HepG2 (cell line): Measurements from ENCODE around the gene KCNMB2. TPM values are rescaled to one million over a fixed set of nuclear protein-coding genes. Genes with fewer than 3 reads are reported as not detected.

Experiments
- ATAC-seq: fragments of 200-7000 bp; cut with Tn5 transposase; 3 replicates; pipeline ENCODE4 v1.9.1; 2020; ENCODE audit warnings: mild to moderate bottlenecking, moderate library complexity
- BruUV-seq: library from RNA; stranded (reverse); fragments of 400-500 nt; replicated peaks from 2 replicates; lab custom pipeline; 2021; lab: Mats Ljungman, UMichigan
- CTCF ChIA-PET: fragments of 300-600 bp; formaldehyde crosslinking; extraction: SDS; loops from one replicate; lab custom pipeline; 2021; ENCODE audit warnings: low total read pairs, inconsistent platforms, low intra/inter-chr PET ratio; lab: Yijun Ruan, JAX
- POLR2A ChIA-PET: fragments of 350-600 bp; sonication (Branson Sonifier 250); formaldehyde crosslinking; loops from one replicate; lab custom pipeline; 2020; ENCODE audit warnings: antibody characterized with exemption, inconsistent platforms; lab: Yijun Ruan, JAX
- DNase-seq: peaks from one replicate; pipeline ENCODE4 v3.0.0-alpha.2; 2015; ENCODE audit warnings: low spot score
- FAIRE-seq: peaks from 3 replicates; lab custom pipeline; 2011; peaks lifted over from hg19 to GRCh38; lab: Jason Lieb, UNC
- H2AFZ ChIP-seq: one replicate; pipeline ENCODE4 v1.6.1; 2011; ENCODE audit warnings: low read length, inconsistent platforms
- H3K27ac ChIP-seq: fragments of 300-600 bp; 3 replicates; pipeline ENCODE4 v1.8.0; 2011; ENCODE audit warnings: mixed run types, mild to moderate bottlenecking, mixed read lengths, low read length, inconsistent platforms; ENCODE audit not compliant: insufficient read depth; ENCODE audit errors: extremely low read length
- H3K27me3 ChIP-seq, 2 experiments: fragments of 200-600 bp in 1 of 2; 2 replicates in 1 of 2; 3 replicates in 1 of 2; pipeline versions ENCODE4 v1.6.0 to v1.8.0; 2011; ENCODE audit warnings: low read length in 2 of 2, mild to moderate bottlenecking in 2 of 2, moderate library complexity in 2 of 2, inconsistent platforms in 1 of 2; ENCODE audit not compliant: insufficient read depth in 2 of 2, control insufficient read depth in 1 of 2
- H3K36me3 ChIP-seq, 2 experiments: fragments of 200-600 bp in 1 of 2; replicated peaks in 1 of 2; 2 replicates in 1 of 2; 3 replicates in 1 of 2; pipeline versions ENCODE4 v1.5.1 to v1.8.0; 2011; ENCODE audit warnings: low read length in 2 of 2, inconsistent platforms in 1 of 2; ENCODE audit not compliant: insufficient read depth in 2 of 2, control insufficient read depth in 1 of 2
- H3K4me1 ChIP-seq: 2 replicates; pipeline ENCODE4 v1.5.1; 2012; ENCODE audit warnings: low read length, inconsistent platforms; ENCODE audit not compliant: insufficient read depth
- H3K4me2 ChIP-seq: 2 replicates; pipeline ENCODE4 v1.6.0; 2011; ENCODE audit warnings: low read depth, low read length, inconsistent platforms
- H3K4me3 ChIP-seq, 3 experiments: fragments of 200-600 bp in 1 of 3; sonication (generic), shearing (Covaris generic) in 1 of 3; replicated peaks in 1 of 3; 2 replicates each; pipeline ENCODE4 v1.5.1; 2011 to 2016; ENCODE audit warnings: low read length in 3 of 3, inconsistent platforms in 2 of 3, low read depth in 2 of 3, mild to moderate bottlenecking in 2 of 3, control low read depth in 1 of 3, mixed read lengths in 1 of 3; ENCODE audit not compliant: insufficient read depth in 1 of 3
- H3K79me2 ChIP-seq: one replicate; pipeline ENCODE4 v1.6.1; 2011; ENCODE audit warnings: low read length, inconsistent platforms; ENCODE audit not compliant: insufficient read depth
- H3K9ac ChIP-seq: 2 replicates; pipeline ENCODE4 v1.6.0; 2011; ENCODE audit warnings: mild to moderate bottlenecking, low read depth, low read length, inconsistent platforms; ENCODE audit not compliant: insufficient read depth
- H3K9me3 ChIP-seq: 2 replicates; pipeline ENCODE4 v1.5.1; 2012; ENCODE audit warnings: mild to moderate bottlenecking, low read length
- H4K20me1 ChIP-seq: 2 replicates; pipeline ENCODE4 v1.6.0; 2011; ENCODE audit warnings: inconsistent platforms, mild to moderate bottlenecking, low read length, moderate library complexity; ENCODE audit not compliant: insufficient read depth
- ASH2L ChIP-seq: fragments of 300-600, 200-600 bp; sonication (generic); IDR thresholded peaks from 2 replicates; pipeline ENCODE4 v1.7.0; 2017; ENCODE audit warnings: low read depth, mild to moderate bottlenecking, moderate library complexity, mixed read lengths, low read length; ENCODE audit not compliant: insufficient read length
- EHMT2 ChIP-seq: fragments of 200-600 bp; sonication (generic); IDR thresholded peaks from 2 replicates; pipeline ENCODE4 v1.7.0; 2017; ENCODE audit warnings: antibody characterized with exemption, low read depth, low read length, borderline replicate concordance
- KAT7 ChIP-seq: IDR thresholded peaks from 2 replicates; pipeline ENCODE4 v1.6.1; 2018; ENCODE audit warnings: borderline replicate concordance, missing compliant biosample characterization
- KLF6 ChIP-seq: IDR thresholded peaks from 2 replicates; pipeline ENCODE4 v1.8.0; 2016; ENCODE audit warnings: missing biosample characterization, missing genetic modification reagents
- MYC ChIP-seq: sonication (generic); formaldehyde crosslinking; IDR thresholded peaks from 2 replicates; pipeline ENCODE4 v1.9.0; 2021; ENCODE audit warnings: missing genetic modification reagents, borderline replicate concordance
- PCBP2 ChIP-seq: fragments of 200-400 bp; formaldehyde crosslinking; optimal IDR thresholded peaks from 2 replicates; pipeline ENCODE3; 2018; ENCODE audit warnings: low read length, low read depth; ENCODE audit not compliant: poor library complexity, severe bottlenecking
- REPIN1 ChIP-seq: sonication (generic); formaldehyde crosslinking; IDR thresholded peaks from 2 replicates; pipeline ENCODE4 v1.8.0; 2022; ENCODE audit warnings: missing genetic modification reagents, low read depth, mild to moderate bottlenecking, borderline replicate concordance
- ZFYVE20 ChIP-seq: sonication (generic); formaldehyde crosslinking; IDR thresholded peaks from 2 replicates; pipeline ENCODE4 v1.8.0; 2023; ENCODE audit warnings: low read depth, mild to moderate bottlenecking, moderate library complexity, missing genetic modification reagents, borderline replicate concordance
- ZNF225 ChIP-seq: sonication (generic); formaldehyde crosslinking; IDR thresholded peaks from 2 replicates; pipeline ENCODE4 v1.4.0; 2020; ENCODE audit warnings: mild to moderate bottlenecking, missing genetic modification reagents
- ZNF724P ChIP-seq: sonication (generic); formaldehyde crosslinking; IDR thresholded peaks from 2 replicates; pipeline ENCODE4 v1.8.0; 2022; ENCODE audit warnings: missing genetic modification reagents, borderline replicate concordance
- ZNF749 ChIP-seq: sonication (generic); formaldehyde crosslinking; IDR thresholded peaks from 2 replicates; pipeline ENCODE4 v1.8.0; 2022; ENCODE audit warnings: mild to moderate bottlenecking, missing genetic modification reagents, moderate library complexity, borderline replicate concordance
- ZSCAN30 ChIP-seq: sonication (generic); formaldehyde crosslinking; IDR thresholded peaks from 2 replicates; pipeline ENCODE4 v1.5.0; 2020; ENCODE audit warnings: mild to moderate bottlenecking, missing genetic modification reagents
- WGBS: methylation state at CpG from one replicate; pipeline ENCODE4 v1.1.6; 2017; ENCODE audit warnings: low lambda C conversion rate; 5-methylcytosine and 5-hydroxymethylcytosine counted together
- in situ Hi-C: cut with HindIII; loops from 2 replicates; pipeline ENCODE4 v1.10.0; 2017; ENCODE audit warnings: low pct_unique_long_range_greater_than_20kb; ENCODE audit not compliant: extremely low pct_ligation_motif_present
- intact Hi-C: fragments of 100-400 bp; cut with micrococcal nuclease; formaldehyde crosslinking; loops from one replicate; pipeline ENCODE4 v1.10.0; 2022; ENCODE audit not compliant: unreplicated experiment
- polyA plus RNA-seq, 8 experiments: library from polyadenylated mRNA; depleted of rRNA in 3 of 8; stranded (reverse) in 7 of 8; unstranded in 1 of 8; fragments of >200 nt; fragmentation: Illumina TruSeq in 4 of 8; extraction: Trizol in 4 of 8; gene quantifications; 2 replicates each; pipeline versions ENCODE4 v1.2.1 to v1.2.3, GENCODE V29; 2011 to 2016; ENCODE audit warnings: low read depth in 4 of 8, missing spikeins in 1 of 8, mixed read lengths in 1 of 8; ENCODE audit not compliant: insufficient read depth in 1 of 8
- total RNA-seq, 5 experiments: library from RNA; depleted of rRNA; stranded (reverse); fragments of >200 nt; fragmentation: Illumina TruSeq; extraction: Trizol; gene quantifications; 2 replicates each; pipeline ENCODE4 v1.2.3, GENCODE V29; 2016; ENCODE audit warnings: low read depth in 1 of 5
- TF ChIP-seq, protein P1 (sequence below): sonication (generic); formaldehyde crosslinking; IDR thresholded peaks from 2 replicates; pipeline ENCODE4 v1.8.0; 2022; ENCODE audit warnings: low read depth, missing genetic modification reagents
- TF ChIP-seq, protein P2 (sequence below): IDR thresholded peaks from 2 replicates; pipeline ENCODE4 v1.6.1; 2016; ENCODE audit warnings: low read depth, control low read depth
- TF ChIP-seq, protein P3 (sequence below): sonication (generic); formaldehyde crosslinking; IDR thresholded peaks from 2 replicates; pipeline ENCODE4 v1.8.0; 2022; ENCODE audit warnings: mild to moderate bottlenecking, missing genetic modification reagents, borderline replicate concordance

The KCNMB2 gene
- total and polyA plus RNA-seq, 2 of the 13 experiments (the other 11 are each of a cell fraction or from before 2014, with no cell fraction given) = not detected

DNA sequence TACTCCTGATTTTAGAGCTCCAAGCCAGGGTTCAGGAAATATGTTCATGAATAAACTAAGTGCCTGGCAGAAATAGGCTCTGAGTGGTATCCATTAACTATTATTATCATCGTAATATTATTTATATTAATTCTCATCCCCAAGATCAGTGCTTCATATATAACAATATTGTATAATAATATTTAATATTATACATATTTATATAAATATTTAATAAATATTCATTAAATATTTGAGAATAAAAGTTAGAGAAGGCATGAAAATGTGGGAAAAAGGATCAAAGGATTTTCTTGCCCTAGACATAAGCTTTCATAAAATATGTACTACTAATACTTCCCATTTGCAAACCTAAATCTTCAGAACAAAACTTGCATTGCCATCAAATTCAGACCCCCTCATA lies 338.9 kb downstream of the KCNMB2 start:
- H3K27me3 ChIP-seq = no peaks in the 10 kb centered on the region
- ChIA-PET CTCF (no interaction called here), POLR2A (no interaction called here)
- in situ Hi-C loops = no loop called here
- H3K9ac ChIP-seq = no peak overlapping the region
- no TSS peak for BruUV-seq
- no peak for FAIRE-seq
- WGBS = 0% methylated on average over 1 of the region's 1 CpG
- DNase-seq = no peak
- H3K4me1 ChIP-seq = no peaks in the 10 kb centered on the region
- H2AFZ ChIP-seq = no peak overlapping the region
- no peaks in the 10 kb centered on the region for H4K20me1 ChIP-seq
- H3K9me3 ChIP-seq = no peaks in the 10 kb centered on the region
- no peak overlapping the region for H3K4me2 ChIP-seq
- H3K27ac ChIP-seq = no peak overlapping the region
- no peak overlapping the region for H3K4me3 ChIP-seq
- TF ChIP-seq ZNF724P (CRISPR knock-in tag) (no peak), KAT7 (no peak), EHMT2 (no peak), REPIN1 (CRISPR knock-in tag) (no peak), ASH2L (no peak)
- TF ChIP-seq, protein P1, sequence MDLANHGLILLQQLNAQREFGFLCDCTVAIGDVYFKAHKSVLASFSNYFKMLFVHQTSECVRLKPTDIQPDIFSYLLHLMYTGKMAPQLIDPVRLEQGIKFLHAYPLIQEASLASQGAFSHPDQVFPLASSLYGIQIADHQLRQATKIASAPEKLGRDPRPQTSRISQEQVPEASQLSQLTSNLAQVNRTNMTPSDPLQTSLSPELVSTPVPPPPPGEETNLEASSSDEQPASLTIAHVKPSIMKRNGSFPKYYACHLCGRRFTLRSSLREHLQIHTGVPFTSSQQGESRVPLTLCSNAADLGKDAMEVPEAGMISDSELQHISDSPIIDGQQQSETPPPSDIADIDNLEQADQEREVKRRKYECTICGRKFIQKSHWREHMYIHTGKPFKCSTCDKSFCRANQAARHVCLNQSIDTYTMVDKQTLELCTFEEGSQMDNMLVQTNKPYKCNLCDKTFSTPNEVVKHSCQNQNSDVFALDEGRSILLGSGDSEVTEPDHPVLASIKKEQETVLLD (CRISPR knock-in tag) = no peak
- TF ChIP-seq, all 625 proteins: peak for 0
- no peaks in the 10 kb centered on the region for H3K36me3 ChIP-seq
- no peak for ATAC-seq
- intact Hi-C loops = no loop called here
- H3K79me2 ChIP-seq = no peaks in the 10 kb centered on the region

DNA sequence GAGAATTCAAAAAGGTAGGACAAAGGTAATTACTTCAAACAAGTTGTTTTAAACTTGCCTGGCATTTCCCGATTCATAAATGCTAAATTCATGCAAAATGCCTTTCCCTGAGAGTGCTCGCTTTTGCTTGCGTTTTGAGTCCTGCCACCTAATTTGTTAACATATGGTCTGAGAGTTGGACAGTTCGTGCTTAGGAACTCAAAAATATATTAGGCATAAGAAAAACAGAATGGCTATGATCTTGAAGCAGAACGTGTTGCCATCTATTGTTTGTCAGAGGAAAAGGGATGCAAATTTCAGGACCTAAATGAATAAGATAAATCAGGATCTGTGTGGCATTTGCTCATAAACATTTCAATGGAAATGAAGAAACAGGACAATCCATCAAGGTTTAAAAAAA lies 339.6 kb downstream of the KCNMB2 start:
- H3K36me3 ChIP-seq = no peaks in the 10 kb centered on the region
- H3K79me2 ChIP-seq = no peaks in the 10 kb centered on the region
- CTCF ChIA-PET = no interaction called here
- no peaks in the 10 kb centered on the region for H3K27me3 ChIP-seq
- no peak overlapping the region for H3K4me3 ChIP-seq
- ATAC-seq = no peak
- no peaks in the 10 kb centered on the region for H3K9me3 ChIP-seq
- no TSS peak for BruUV-seq
- H2AFZ ChIP-seq = no peak overlapping the region
- no peak overlapping the region for H3K4me2 ChIP-seq
- in situ Hi-C loops (no loop called here), intact Hi-C loops (no loop called here)
- H3K4me1 ChIP-seq = no peaks in the 10 kb centered on the region
- H4K20me1 ChIP-seq = no peaks in the 10 kb centered on the region
- H3K9ac ChIP-seq = no peak overlapping the region
- WGBS = 15% methylated on average over 5 of the region's 5 CpGs
- DNase-seq = no peak
- POLR2A ChIA-PET = no interaction called here
- H3K27ac ChIP-seq = no peak overlapping the region
- no peak for FAIRE-seq
- TF ChIP-seq ZFYVE20 (CRISPR knock-in tag) (no peak), ZSCAN30 (no peak), KLF6 (CRISPR knock-in tag) (no peak), ZNF225 (no peak), PCBP2 (no peak), KAT7 (no peak), MYC (no peak), ZNF749 (CRISPR knock-in tag) (no peak)
- TF ChIP-seq, protein P2, sequence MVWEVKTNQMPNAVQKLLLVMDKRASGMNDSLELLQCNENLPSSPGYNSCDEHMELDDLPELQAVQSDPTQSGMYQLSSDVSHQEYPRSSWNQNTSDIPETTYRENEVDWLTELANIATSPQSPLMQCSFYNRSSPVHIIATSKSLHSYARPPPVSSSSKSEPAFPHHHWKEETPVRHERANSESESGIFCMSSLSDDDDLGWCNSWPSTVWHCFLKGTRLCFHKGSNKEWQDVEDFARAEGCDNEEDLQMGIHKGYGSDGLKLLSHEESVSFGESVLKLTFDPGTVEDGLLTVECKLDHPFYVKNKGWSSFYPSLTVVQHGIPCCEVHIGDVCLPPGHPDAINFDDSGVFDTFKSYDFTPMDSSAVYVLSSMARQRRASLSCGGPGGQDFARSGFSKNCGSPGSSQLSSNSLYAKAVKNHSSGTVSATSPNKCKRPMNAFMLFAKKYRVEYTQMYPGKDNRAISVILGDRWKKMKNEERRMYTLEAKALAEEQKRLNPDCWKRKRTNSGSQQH = no peak
- TF ChIP-seq, protein P3, sequence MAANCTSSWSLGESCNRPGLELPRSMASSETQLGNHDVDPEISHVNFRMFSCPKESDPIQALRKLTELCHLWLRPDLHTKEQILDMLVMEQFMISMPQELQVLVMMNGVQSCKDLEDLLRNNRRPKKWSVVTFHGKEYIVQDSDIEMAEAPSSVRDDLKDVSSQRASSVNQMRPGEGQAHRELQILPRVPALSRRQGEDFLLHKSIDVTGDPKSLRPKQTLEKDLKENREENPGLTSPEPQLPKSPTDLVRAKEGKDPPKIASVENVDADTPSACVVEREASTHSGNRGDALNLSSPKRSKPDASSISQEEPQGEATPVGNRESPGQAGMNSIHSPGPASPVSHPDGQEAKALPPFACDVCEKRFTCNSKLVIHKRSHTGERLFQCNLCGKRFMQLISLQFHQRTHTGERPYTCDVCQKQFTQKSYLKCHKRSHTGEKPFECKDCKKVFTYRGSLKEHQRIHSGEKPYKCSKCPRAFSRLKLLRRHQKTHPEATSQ (CRISPR knock-in tag) = no peak
